Sigmoid colon (tissue), 7 donors: ENCODE measurements around the gene CHCHD6. TPM values are rescaled to one million over a fixed set of nuclear protein-coding genes. Genes with fewer than 3 reads are reported as not detected.

Source experiments
- DNase-seq: peaks from one replicate; pipeline ENCODE4 v3.0.0-alpha.2; 2019
- H3K27ac ChIP-seq, 4 donors: fragments of 200-600 bp; sonication (generic); one replicate each; pipeline ENCODE4 v1.5.1; 2016 to 2019; ENCODE audit warnings: mild to moderate bottlenecking in 1 of 4
- H3K27me3 ChIP-seq, 3 donors: fragments of 200-600 bp; sonication (generic); one replicate each; pipeline ENCODE4 v1.5.1; 2019; ENCODE audit warnings: mild to moderate bottlenecking in 1 of 3
- H3K36me3 ChIP-seq, 4 donors: fragments of 200-600 bp; sonication (generic); one replicate each; pipeline ENCODE4 v1.5.1; 2016 to 2019
- H3K4me1 ChIP-seq, 4 donors: fragments of 200-600 bp; sonication (generic); one replicate each; pipeline ENCODE4 v1.5.1; 2017 to 2019
- H3K4me3 ChIP-seq, 4 donors: fragments of 200-600 bp; sonication (generic); one replicate each; pipeline ENCODE4 v1.5.1; 2017 to 2019; ENCODE audit warnings: mild to moderate bottlenecking in 2 of 4, moderate library complexity in 1 of 4
- H3K9me3 ChIP-seq, 4 donors: fragments of 200-600 bp in 3 of 4; sonication (generic) in 3 of 4; one replicate each; pipeline versions ENCODE4 v1.5.1 to v1.6.1; 2013 to 2019
- CTCF ChIP-seq, 4 experiments: fragments of 450-650 bp in 3 of 4; fragments of 200-600 bp in 1 of 4; IDR thresholded peaks; one replicate each; pipeline ENCODE4 v1.5.1; 2016 to 2019; ENCODE audit warnings: antibody characterized with exemption in 4 of 4, mild to moderate bottlenecking in 3 of 4, moderate library complexity in 2 of 4
- EP300 ChIP-seq, 4 donors: sonication (generic); formaldehyde crosslinking; IDR thresholded peaks; one replicate each; pipeline ENCODE4 v1.6.1; 2017; ENCODE audit warnings: antibody characterized with exemption in 4 of 4
- POLR2A ChIP-seq, 2 donors: fragments of 450-650 bp; IDR thresholded peaks; one replicate each; pipeline ENCODE4 v1.6.1; 2016; ENCODE audit warnings: antibody characterized with exemption in 2 of 2, mild to moderate bottlenecking in 2 of 2, moderate library complexity in 2 of 2
- POLR2AphosphoS5 ChIP-seq, 4 donors: sonication (generic); formaldehyde crosslinking; IDR thresholded peaks; one replicate each; pipeline ENCODE4 v1.6.1; 2017; ENCODE audit warnings: antibody characterized with exemption in 4 of 4
- WGBS, 2 donors: extraction: QIAGEN DNeasy Blood & Tissue Kit; methylation state at CpG; one replicate each; pipeline ENCODE4 v1.1.7; 2013; 5-methylcytosine and 5-hydroxymethylcytosine counted together
- intact Hi-C: fragments of 100-400 bp; cut with DNase I; formaldehyde crosslinking; loops from one replicate; pipeline ENCODE4 v1.15.1; 2023
- polyA plus RNA-seq, 3 donors: library from polyadenylated mRNA; stranded (reverse); fragments of 200-250 nt; gene quantifications; one replicate each; pipeline ENCODE4 v1.2.3, GENCODE V29; 2013
- total RNA-seq, 4 donors: library from RNA; depleted of rRNA; stranded (reverse); fragments of >200 nt; gene quantifications; one replicate each; pipeline ENCODE4 v1.1.0, GENCODE V29; 2016
- donor health status: healthy with polysubstance abuse.
- donor health status: Bipolar disorder and iron deficiency.
- donor health status: healthy.

CHCHD6 gene
- total and polyA plus RNA-seq, 7 donors: 8.0 to 20.9 (median 14.4) TPM

- WGBS, 2 donors: 85 to 90% methylated on average over 10 of the region's 10 CpGs
- TF ChIP-seq CTCF (IDR thresholded peaks at IDR 0.05): no peak
- DNase-seq: peak; percentile 37
- H3K4me3 ChIP-seq: no peak overlapping the region
- H3K27ac ChIP-seq: no peak overlapping the region
- intact Hi-C loops: no loop called here
- H3K9me3 ChIP-seq: no peaks in the 10 kb centered on the region
- peaks cover 0 to 11% (median 2%) of the 10 kb centered on the region in 4 donors for H3K4me1 ChIP-seq
- H3K27me3 ChIP-seq: peaks cover 0 to 6% (median 0%) of the 10 kb centered on the region in 3 donors
- H3K36me3 ChIP-seq: no peaks in the 10 kb centered on the region
Observed at GRCh38 chr3:126964950-126965349, 260.9 kb downstream of the CHCHD6 start.

GRCh38 chr3:126965526-126966080, 261.6 kb downstream of the CHCHD6 start:
- Histone ChIP-seq H3K27ac (no peak overlapping the region), H3K9me3 (no peaks in the 10 kb centered on the region), H3K4me1 (peaks cover 0 to 11% (median under 1%) of the 10 kb centered on the region in 4 donors), H3K36me3 (no peaks in the 10 kb centered on the region), H3K27me3 (peaks cover 0 to 6% (median 0%) of the 10 kb centered on the region in 3 donors), H3K4me3 (no peak overlapping the region)
- TF ChIP-seq EP300 (IDR thresholded peaks at IDR 0.05) (no peak), POLR2A (IDR thresholded peaks at IDR 0.05) (no peak), CTCF (IDR thresholded peaks at IDR 0.05) (no peak), POLR2AphosphoS5 (IDR thresholded peaks at IDR 0.05) (no peak)
- WGBS, 2 donors: 90% methylated on average over 9 of the region's 9 CpGs
- peak; percentile 10 for DNase-seq
- intact Hi-C loops: no loop called here

GRCh38 chr3:126967386-126967785, 263.3 kb downstream of the CHCHD6 start:
- Histone ChIP-seq H3K4me3 (no peak overlapping the region), H3K36me3 (no peaks in the 10 kb centered on the region), H3K27me3 (peaks cover 0 to 15% (median 0%) of the 10 kb centered on the region in 3 donors), H3K4me1 (peaks cover 0 to 5% (median 0%) of the 10 kb centered on the region in 4 donors), H3K9me3 (no peaks in the 10 kb centered on the region), H3K27ac (no peak overlapping the region)
- no peak for TF ChIP-seq EP300 (IDR thresholded peaks at IDR 0.05)
- TF ChIP-seq POLR2AphosphoS5 (IDR thresholded peaks at IDR 0.05): no peak
- TF ChIP-seq CTCF (IDR thresholded peaks at IDR 0.05): no peak
- TF ChIP-seq POLR2A (IDR thresholded peaks at IDR 0.05): no peak
- WGBS, 2 donors: 88 to 91% methylated on average over 10 of the region's 10 CpGs
- DNase-seq: no peak
- intact Hi-C loops: no loop called here

- H3K27ac ChIP-seq: no peak overlapping the region
- DNase-seq: no peak
- TF ChIP-seq POLR2AphosphoS5 (IDR thresholded peaks at IDR 0.05) (no peak), EP300 (IDR thresholded peaks at IDR 0.05) (no peak), POLR2A (IDR thresholded peaks at IDR 0.05) (no peak), CTCF (IDR thresholded peaks at IDR 0.05) (no peak)
- no peaks in the 10 kb centered on the region for H3K9me3 ChIP-seq
- WGBS, 2 donors: 54 to 75% methylated on average over 20 of the region's 20 CpGs
- peaks cover 0 to 9% (median 0%) of the 10 kb centered on the region in 4 donors for H3K4me1 ChIP-seq
- no peaks in the 10 kb centered on the region for H3K36me3 ChIP-seq
- H3K27me3 ChIP-seq: peaks cover 0 to 18% (median 0%) of the 10 kb centered on the region in 3 donors
- H3K4me3 ChIP-seq: no peak overlapping the region
- intact Hi-C loops: no loop called here
Observed at GRCh38 chr3:126968391-126969390, 264.7 kb downstream of the CHCHD6 start.
